Measurements from ENCODE around the gene IPO9. TPM values are rescaled to one million over a fixed set of nuclear protein-coding genes. Genes with fewer than 3 reads are reported as not detected.
"Not testable (repeated sequence)": the region's sequence is repeated elsewhere in the genome, so short reads cannot be mapped to it uniquely, and the experiment has no call there.

The IPO9 gene
- total RNA-seq, 1 donor from 2014 or later, result 32.5 TPM

DNA sequence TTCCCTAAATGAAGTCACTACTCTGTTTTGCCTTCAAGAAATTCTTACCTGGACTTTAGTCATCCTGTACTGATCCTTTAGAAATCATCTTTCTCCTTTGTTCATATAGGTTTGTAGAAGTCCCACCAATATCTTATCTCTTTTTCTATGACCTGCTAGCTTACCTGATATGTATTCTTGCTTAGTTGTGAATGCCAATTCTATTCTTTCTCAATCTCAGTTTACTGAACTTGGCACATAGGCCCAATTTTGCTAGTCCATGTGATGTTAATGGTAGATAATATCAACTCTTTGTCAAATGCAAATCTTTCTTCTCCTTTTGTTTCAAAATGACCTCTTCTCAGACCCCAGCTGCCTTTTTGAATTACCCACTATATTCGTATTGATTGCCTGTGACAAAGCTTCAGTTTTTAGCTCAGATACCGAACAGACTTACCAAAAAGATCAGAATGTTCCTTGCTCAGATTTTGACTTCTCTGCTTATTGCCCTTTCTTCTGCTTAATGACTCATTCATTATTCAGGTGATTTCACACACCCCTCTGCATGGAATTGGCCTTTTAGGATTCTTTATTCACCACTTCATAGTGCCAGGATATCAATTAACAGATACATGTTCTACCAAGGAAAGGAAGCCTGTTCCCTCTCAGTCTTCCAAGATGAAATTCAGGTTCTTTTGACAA, 20.6 kb downstream of the IPO9 start:
- no peak for DNase-seq

GRCh38 chr1:201850053-201850397, 21.1 kb downstream of the IPO9 start:
- peak; percentile 92 for DNase-seq

DNA sequence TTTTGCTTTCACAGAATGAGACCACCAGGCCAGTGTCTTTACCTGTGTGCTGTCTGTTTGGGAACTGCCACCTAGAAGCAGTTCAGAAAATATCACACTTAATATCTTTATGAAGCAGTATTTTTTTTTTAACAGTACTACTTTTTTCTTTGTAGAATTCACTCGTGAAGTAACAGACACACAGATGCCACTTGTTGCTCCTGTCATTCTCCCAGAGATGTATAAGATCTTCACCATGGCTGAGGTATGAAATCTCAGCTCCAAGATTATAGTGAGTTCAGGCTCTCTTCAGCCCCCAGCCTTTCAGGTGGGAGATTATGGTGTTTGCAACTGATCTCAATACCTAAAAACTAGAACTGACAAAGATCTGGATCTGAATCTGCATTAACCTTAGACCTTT, 23.0 kb downstream of the IPO9 start:
- DNase-seq, result no peak

- not testable (repeated sequence) for DNase-seq
These were observed 27.8 kb downstream of the IPO9 start for GRCh38 chr1:201856722-201857121.

DNA sequence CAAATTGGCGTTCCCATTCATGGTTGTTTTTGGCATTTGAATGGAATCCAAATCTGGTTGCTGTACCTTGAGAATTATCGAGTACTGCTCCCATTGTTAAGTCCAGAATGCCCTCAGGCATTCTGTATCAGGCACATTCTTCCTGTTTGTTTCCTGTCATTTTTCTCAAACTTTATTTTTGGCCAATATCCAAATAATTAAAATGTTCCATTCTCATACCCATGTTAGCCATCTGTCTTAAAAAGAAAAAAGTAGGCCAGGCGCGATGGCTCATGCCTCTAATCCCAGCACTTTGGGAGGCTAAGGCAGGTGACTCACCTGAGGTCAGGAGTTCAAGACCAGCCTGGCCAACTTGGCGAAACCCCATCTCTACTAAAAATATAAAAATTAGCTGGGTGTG, 30.5 kb downstream of the IPO9 start:
- peak; percentile 91 for DNase-seq

GRCh38 chr1:201861448-201861847, 32.5 kb downstream of the IPO9 start:
- DNase-seq, result no peak

DNA sequence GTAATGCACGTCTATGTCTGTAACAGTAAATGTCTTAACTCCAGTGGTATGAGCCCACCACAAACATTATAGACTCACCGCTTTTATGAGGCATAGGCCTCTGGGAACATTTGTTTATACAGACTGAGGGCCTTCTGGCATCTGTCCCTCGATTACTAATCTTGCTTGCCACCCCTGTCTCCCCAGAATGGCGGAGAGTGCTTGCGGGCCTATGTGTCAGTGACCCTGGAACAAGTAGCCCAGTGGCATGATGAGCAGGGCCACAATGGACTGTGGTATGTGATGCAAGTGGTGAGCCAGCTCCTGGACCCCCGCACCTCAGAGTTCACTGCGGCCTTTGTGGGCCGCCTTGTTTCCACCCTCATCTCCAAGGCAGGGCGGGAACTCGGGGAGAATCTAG, 41.4 kb downstream of the IPO9 start:
- DNase-seq, result no peak

DNA sequence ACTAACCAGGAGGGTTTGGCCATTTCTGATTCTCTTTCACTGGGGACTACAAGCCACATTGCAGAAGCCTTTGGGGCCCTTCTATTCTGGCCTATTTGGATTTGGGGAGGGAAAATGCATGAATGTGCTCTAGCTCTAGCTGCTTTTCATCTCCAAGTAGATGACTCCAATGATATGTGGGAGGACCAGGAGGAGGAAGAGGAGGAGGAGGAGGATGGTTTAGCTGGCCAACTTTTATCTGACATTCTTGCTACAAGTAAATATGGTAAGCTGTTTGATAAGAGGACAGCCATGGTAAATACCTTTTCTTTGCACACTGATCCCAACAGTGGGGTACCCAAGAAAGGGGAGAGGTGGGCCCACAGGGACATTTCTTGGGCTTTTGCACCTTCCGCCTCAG, 45.7 kb downstream of the IPO9 start:
- DNase-seq, result no peak

DNA sequence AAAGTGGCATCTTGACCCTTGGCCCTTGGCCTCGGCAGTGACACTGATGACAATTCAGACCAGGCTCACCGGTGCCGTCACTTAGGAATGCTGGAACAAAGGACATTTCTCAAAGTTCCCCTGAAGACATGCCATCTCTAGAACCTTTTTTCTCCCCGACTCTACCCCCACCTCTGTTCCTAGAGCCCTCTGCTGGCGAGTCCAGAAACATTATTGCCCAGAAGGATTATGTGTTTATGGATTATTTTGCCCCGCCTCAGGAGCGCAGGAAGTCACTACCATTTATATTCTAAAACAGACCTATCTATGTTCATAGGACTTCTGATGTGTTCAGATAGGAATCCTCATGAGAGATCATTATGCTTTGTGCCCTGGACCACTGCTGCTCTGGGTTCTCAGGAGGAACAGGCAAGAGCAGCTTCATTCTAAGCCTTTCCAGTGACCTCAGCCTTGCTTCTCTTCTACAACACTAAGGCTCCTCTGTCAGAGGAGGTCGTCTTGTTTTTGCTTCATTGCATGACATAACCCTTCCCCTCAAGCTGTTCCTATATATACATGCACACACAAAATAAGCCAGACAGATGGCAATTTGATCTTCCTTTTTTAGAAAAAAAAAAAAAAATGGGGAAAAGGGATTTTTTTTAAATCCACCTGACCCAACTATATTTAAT, 47.3 kb downstream of the IPO9 start:
- DNase-seq, result peak; percentile 69

GRCh38 chr1:201877877-201878401, 49.0 kb downstream of the IPO9 start:
- DNase-seq, result peak; percentile 77

DNA sequence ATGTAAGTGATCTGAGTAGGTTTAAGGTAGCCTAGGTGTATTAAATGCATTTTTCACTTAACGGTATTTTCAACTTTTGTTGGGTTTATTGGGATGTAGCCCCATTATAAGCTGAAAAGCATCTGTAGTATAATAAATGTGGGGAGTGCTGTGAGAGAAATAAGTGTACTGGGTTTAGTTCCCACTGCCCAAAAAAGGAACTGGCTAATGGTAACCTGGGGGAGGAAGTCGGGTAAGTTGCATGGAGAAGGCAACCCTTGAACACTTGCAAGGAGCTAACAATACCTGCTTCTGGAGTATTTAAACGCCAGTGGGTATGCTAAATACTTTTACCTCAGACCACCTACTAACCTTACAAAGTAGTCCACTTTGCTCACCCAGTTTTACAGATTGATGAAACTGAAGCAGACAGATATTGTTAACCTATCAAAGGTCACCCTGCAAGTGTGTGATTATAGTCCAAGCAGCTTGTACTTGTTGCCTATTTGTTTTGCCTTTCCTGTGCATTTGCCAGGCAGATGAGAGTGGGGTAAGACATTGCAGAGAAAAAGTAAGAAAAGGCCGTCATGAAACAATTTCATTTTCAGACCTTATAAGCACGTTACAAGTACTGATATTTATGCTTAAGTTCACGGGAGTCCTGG, 52.1 kb downstream of the IPO9 start:
- DNase-seq, result no peak

DNA sequence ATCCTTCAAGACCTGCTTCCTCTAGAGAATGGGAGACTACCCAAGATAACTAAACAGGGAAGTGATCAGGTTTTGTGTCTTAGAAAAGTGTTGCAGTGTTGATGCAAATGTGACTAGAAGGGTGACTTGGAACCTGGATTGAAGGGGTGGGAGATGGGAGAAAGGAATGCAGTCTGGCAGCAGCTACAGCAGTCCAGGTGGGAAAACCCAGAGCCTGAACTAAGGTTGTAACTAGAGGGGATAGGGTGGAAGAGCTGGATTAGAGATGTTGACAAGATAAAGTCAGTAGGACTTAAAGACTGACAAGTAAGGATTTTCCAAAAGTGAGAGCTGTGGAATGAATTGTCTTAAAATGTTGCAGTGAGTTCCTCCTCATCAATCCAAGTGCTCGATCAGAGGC, 52.7 kb downstream of the IPO9 start:
- no peak for DNase-seq

DNA sequence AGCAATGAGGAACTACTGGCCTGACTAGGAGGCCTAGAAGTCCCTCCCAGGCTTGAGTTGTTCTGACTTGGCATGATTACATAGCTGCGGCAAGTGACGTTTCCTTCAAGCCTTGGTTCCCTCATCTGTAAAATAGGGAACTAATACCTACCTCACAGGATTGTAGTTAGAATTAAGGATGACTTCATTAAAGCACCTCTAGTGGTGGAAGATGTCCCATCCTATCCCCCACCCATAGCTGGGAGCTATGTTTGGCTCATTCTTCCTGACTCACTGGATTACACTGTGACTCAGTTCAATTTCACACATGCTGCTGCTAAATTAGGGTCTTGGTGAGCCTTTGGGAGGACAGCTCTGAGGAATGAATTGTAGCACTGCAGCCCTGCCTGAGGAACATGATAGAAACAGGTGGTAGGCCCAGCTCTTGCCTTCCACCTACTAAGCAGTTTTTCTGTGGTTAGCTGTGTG, 53.7 kb downstream of the IPO9 start:
- DNase-seq, result peak; percentile 32

DNA sequence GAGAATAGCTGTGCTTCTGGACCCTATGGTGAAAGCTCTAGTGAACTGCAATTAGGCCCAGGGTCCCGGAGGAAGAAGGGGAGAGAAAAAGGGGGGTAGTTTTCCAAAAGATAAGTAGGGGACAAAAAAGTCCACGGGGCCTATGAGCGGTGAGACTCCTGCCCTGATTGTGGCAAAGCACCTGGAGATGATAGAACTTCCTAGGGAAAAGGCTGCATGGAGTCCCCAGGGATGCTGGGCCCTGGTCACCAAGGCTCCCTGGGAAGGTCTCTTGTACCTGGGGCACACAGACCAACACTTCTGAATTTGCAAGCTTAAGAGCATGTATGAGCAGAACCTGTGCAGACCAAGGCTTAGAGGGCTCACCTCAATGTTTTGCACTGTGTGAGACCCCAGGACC, 54.3 kb downstream of the IPO9 start:
- no peak for DNase-seq

GRCh38 chr1:201883786-201884185, 54.8 kb downstream of the IPO9 start:
- peak; percentile 68 for DNase-seq

DNA sequence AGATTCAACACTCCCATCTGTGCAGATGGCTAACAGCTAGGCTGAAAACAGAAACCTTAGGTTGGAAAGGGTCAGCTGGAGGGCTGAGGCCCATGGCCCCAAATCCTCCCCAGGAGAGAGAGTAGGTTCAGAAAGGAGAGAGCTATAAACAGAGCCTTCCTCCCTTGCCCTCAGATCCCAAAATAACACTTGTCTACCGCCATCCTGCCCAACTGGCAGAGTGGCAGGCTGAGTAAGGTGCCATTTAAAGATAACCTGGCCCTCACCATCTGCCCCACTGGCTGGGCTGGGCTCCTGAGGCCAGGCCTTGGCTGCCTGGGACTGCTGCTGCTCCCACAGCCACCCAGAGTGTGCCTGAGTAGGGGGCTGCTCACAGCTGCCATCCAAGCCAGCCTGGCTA, 55.5 kb downstream of the IPO9 start:
- no peak for DNase-seq

DNA sequence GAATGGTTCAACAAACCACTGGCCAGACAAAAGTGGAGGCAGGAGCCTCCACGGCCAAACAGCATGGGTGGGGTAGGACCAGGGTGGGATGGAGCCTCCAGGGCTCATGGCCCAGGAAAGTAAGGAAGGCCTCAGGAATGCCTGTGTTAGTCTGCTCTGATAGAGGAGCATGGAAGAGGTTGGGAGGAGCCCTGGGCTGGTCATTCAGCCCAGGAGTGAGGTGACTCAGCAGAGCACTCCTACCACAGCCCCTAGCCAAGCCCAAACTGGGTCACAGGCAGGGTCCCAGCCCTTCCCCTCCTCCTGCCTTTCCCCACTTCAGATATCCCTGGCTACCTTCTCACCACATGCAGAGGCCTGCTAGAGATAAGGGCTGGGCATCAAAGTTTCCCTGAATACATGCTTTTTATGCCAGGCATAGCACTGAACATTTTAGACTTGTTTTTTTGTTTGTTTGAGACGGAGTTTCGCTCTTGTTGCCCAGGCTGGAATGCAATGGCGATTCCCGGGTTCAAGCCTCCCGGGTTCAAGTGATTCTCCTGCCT, 56.6 kb downstream of the IPO9 start:
- no peak for DNase-seq

DNA sequence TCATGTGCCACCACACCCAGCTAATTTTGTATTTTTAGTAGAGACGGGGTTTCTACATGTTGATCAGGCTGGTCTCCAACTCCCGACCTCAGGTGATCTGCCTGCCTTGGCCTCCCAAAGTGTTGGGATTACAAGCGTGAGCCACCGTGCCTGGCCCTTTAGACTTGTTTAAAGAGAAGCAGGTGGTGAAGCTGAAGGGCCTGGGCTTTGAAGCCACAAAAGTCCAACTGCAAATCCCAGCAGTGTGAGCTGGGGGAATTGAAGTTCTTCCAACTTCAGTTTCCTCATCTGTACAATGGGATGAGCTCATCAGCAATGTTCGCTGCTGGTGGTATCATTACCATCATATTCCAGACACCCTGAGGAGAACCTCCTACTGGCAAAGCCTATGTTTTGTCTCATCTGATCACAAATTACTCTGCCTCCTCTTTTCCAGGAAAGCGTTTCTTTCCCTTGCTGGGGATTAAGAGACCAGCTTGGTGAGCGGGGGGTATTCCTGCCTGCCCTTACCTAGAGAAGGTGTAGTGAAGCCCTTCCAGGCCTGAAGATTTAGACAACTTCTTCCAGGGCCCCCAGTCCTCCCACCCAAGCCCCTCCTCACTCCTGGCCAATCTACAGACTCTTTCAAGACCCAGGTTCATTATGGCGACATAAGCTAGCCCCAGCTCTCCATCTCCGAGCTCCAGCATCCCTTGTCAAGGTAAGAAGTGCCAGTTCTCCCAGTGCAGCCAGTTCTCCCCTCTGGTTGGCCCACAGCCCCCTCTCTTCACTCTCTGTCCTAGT, 57.3 kb downstream of the IPO9 start:
- no peak for DNase-seq

DNA sequence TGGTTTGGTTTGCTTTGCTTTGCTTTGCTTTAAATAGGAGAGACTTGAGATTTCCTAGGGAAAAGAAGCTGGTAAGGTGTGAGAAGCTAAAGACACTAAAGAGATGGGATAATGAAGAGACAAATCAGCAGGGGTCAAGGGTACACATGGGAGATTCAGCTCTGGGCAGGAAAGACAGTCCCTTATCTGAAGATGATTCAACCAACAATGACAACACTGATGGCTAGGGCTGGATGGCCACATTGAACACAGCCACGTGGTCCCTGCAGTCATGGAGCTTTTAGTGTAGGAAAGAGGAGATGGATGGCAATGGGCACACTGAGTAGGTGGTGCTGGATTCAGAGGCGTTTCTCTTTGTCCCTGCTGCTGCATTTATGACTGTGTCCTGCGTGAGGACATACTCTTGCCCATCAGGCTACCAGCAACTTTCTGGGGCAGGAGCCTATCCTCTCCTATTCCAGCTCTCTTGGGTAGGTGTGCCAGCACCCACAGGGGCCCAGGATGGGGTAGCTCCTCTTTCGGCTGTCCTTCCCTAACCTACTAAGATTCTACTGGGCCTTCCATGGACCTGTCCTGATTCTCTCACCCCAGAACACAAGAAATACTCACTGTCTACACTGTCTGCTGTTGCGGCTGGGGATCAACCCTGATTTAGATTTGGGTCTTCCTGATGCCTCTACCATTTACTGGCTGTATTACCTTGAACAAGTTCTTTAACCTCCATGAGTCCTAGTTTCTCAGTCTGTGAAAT, 58.3 kb downstream of the IPO9 start:
- DNase-seq, result no peak

DNA sequence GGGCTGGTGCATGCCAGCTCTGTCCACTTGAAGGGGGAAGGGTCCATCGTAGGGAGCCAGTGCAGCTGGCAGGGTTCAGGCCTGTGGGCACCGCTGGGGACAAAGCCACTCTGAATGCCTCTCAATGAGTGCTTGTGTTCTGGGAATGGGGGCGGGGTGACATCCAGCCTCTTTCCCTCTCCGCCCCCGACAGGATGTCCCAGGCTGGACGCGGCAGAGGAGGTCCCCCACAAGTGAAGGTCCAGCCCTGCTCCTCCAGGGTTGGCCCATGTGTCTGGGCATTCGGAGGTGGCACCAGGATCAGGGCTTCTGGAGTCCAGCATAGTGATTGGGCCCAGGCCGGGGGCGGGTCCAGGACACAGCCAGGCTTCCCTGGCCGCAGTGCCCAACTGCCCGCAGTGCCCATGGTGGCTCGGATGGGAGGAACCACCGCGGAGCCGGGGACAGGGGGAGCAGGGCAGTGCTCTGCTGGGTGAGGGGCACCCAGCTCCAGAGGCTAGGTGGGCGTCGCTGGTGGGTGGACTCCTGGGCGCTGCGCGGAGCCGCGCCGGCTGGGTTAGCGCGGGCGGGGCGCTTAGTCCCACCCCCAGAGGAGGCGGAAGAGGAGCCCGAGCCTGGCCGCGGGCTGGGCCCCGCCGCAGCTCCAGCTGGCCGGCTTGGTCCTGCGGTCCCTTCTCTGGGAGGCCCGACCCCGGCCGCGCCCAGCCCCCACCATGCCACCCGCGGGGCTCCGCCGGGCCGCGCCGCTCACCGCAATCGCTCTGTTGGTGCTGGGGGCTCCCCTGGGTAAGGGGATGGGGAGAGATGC, 59.5 kb downstream of the IPO9 start, which contains the start of gene SHISA4:
Gene SHISA4 (plus strand): TSS at position 617 of the 808 bp plus-strand sequence. CDS start 97 bp downstream, at position 714.
- peak; percentile 74 for DNase-seq
